ENCODE data around the gene ZNF714.

DNA sequence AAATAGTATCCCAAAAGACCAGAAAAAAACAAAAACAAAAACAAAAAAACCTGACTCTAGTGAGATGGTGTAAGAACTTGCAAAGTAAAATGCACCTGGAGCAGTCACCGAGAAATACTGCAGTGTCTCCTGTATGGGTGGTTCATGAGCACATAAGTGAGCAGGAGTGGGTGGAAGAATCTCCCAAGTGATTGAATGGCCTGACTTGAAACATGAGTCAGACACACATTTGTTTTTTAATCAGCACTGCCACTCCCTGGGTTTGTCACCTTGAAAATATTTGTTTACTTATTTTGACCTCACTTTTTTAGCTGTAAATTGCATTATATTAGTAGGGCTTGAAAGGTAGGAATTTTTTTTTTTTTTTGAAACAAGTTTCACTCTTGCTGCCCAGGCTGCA lies 61.9 kb downstream of the ZNF714 start:
- TF ChIP-seq MAX (IDR thresholded peaks at IDR 0.05) (no peak), EP300 (IDR thresholded peaks at IDR 0.05; ENCODE audit: borderline replicate concordance) (no peak), EGR1 (IDR thresholded peaks at IDR 0.05) (no peak), REST (IDR thresholded peaks at IDR 0.05; ENCODE audit: low read depth) (no peak), RAD21 (IDR thresholded peaks at IDR 0.05; ENCODE audit: low read depth) (no peak), TAF1 (IDR thresholded peaks at IDR 0.05; ENCODE audit: low read depth) (no peak), NFIC (IDR thresholded peaks at IDR 0.05) (no peak), CEBPB (IDR thresholded peaks at IDR 0.05) (no peak), YY1 (IDR thresholded peaks at IDR 0.05; ENCODE audit: low read depth) (no peak), FOXM1 (IDR thresholded peaks at IDR 0.05; ENCODE audit: borderline replicate concordance, low read depth) (no peak), CREB1 (IDR thresholded peaks at IDR 0.05; ENCODE audit: low read depth) (no peak), TEAD4 (IDR thresholded peaks at IDR 0.05) (no peak), TCF12 (IDR thresholded peaks at IDR 0.05; ENCODE audit: low read depth) (no peak)
